K562 (cell line): ENCODE data around the gene CSTF1. TPM values are rescaled to one million over a fixed set of nuclear protein-coding genes. Genes with fewer than 3 reads are reported as not detected.
A peak's percentile ranks its signal among the peaks of the same experiment; 100 is the strongest.

Experiments used
- ATF7 ChIP-seq: fragments of 450-650 bp; IDR thresholded peaks from 2 replicates; pipeline ENCODE4 v1.7.1; 2014; ENCODE audit warnings: mild to moderate bottlenecking, moderate library complexity
- CLOCK ChIP-seq: fragments of 250-450 bp; sonication (Bioruptor Pico); IDR thresholded peaks from 2 replicates; pipeline ENCODE4 v1.4.0; 2020; ENCODE audit warnings: mild to moderate bottlenecking, moderate library complexity, borderline replicate concordance
- GABPB1 ChIP-seq: sonication (generic); formaldehyde crosslinking; IDR thresholded peaks from 2 replicates; pipeline ENCODE4 v1.8.0; 2022; ENCODE audit warnings: mild to moderate bottlenecking, missing genetic modification reagents
- GATAD2B ChIP-seq: fragments of 450-650 bp; IDR thresholded peaks from 2 replicates; pipeline ENCODE4 v1.6.1; 2017; ENCODE audit warnings: mild to moderate bottlenecking, borderline replicate concordance
- RERE ChIP-seq: sonication (generic); formaldehyde crosslinking; IDR thresholded peaks from 2 replicates; pipeline ENCODE4 v1.8.0; 2023; ENCODE audit warnings: missing genetic modification reagents, mild to moderate bottlenecking, borderline replicate concordance
- RNF2 ChIP-seq: sonication (generic); IDR thresholded peaks from 2 replicates; pipeline ENCODE4 v1.6.1; 2016
- RNF219 ChIP-seq: fragments of 250-450 bp; sonication (Bioruptor Pico); IDR thresholded peaks from 2 replicates; pipeline ENCODE4 v1.5.0; 2022; ENCODE audit warnings: mild to moderate bottlenecking
- SMAD1 ChIP-seq: fragments of 150-350 bp; IDR thresholded peaks from 2 replicates; pipeline ENCODE4 v1.6.1; 2014; ENCODE audit warnings: low read length, low read depth; ENCODE audit not compliant: partially characterized antibody
- SPI1 ChIP-seq: IDR thresholded peaks from 2 replicates; pipeline ENCODE4 v1.6.1; 2011; ENCODE audit warnings: low read depth, low read length, control low read depth, borderline replicate concordance
- TEAD1 ChIP-seq, 2 experiments: fragments of 450-650 bp in 1 of 2; sonication (generic) in 1 of 2; formaldehyde crosslinking; IDR thresholded peaks; 2 replicates each; pipeline versions ENCODE4 v1.4.0 to v1.8.0; 2020 to 2022; ENCODE audit warnings: mild to moderate bottlenecking in 2 of 2, missing genetic modification reagents in 1 of 2
- TFE3 ChIP-seq: fragments of 450-650 bp; formaldehyde crosslinking; IDR thresholded peaks from 2 replicates; pipeline ENCODE4 v1.4.0; 2020; ENCODE audit warnings: mild to moderate bottlenecking, mixed read lengths
- ZNF197 ChIP-seq: fragments of 200-800 bp; sonication (Bioruptor generic); IDR thresholded peaks from 2 replicates; pipeline ENCODE4 v1.6.1; 2016; ENCODE audit warnings: low read depth, missing genetic modification characterization, missing compliant biosample characterization
- polyA plus RNA-seq, 8 experiments: library from polyadenylated mRNA; depleted of rRNA in 4 of 8; stranded (reverse) in 5 of 8; unstranded in 3 of 8; fragments of >200 nt; fragmentation: Nextera tagmentation in 2 of 8; fragmentation: Illumina TruSeq in 1 of 8; extraction: Ambion mirVana in 2 of 8; extraction: Trizol in 1 of 8; gene quantifications; 2 replicates each; pipeline versions ENCODE4 v1.2.1 to v1.2.3, GENCODE V29; 2011 to 2014; ENCODE audit warnings: inconsistent platforms in 1 of 8, missing spikeins in 1 of 8
- total RNA-seq, 7 experiments: library from RNA; depleted of rRNA in 6 of 7; stranded (reverse); fragments of >200 nt in 6 of 7; fragmentation: Illumina TruSeq in 2 of 7; extraction: Trizol in 2 of 7; gene quantifications; 2 replicates each; pipeline versions ENCODE4 v1.2.1 to v1.2.3, GENCODE V29; 2011 to 2021; ENCODE audit warnings: low replicate concordance in 1 of 7

CSTF1 gene
- total and polyA plus RNA-seq, 9 of the 15 experiments (the other 6 are each of a cell fraction or from before 2014, with no cell fraction given): 30.8 to 110 (median 53.4) TPM

- TF ChIP-seq TFE3 (CRISPR knock-in tag) (no peak), TEAD1 (CRISPR knock-in tag; IDR thresholded peaks at IDR 0.05) (no peak), ATF7 (0 out of 2 replicates have a peak, but pooled peaks have one; percentile 73), ZNF197 (CRISPR knock-in tag) (no peak), RNF219 (no peak), SPI1 (no peak), SMAD1 (no peak), GATAD2B (no peak), RERE (no peak), GABPB1 (CRISPR knock-in tag) (no peak), CLOCK (no peak), RNF2 (no peak)
Measured at GRCh38 chr20:56414842-56415765, 22.7 kb downstream of the CSTF1 start (continued).
